Stomach (tissue), 4 donors: ENCODE data around the gene ZNF785.

ENCODE experiments used
- EP300 ChIP-seq: sonication (generic); formaldehyde crosslinking; IDR thresholded peaks from one replicate; pipeline ENCODE4 v1.6.1; 2017; ENCODE audit warnings: antibody characterized with exemption
- POLR2AphosphoS5 ChIP-seq, 3 donors: sonication (generic); formaldehyde crosslinking; IDR thresholded peaks; one replicate each; pipeline ENCODE4 v1.6.1; 2016; ENCODE audit warnings: antibody characterized with exemption in 3 of 3
- TF ChIP-seq, protein P1 (sequence below), 7 experiments: fragments of 450-650 bp in 4 of 7; fragments of 200-600 bp in 3 of 7; sonication (generic) in 3 of 7; IDR thresholded peaks; one replicate each; pipeline ENCODE4 v1.5.1; 2016 to 2019; ENCODE audit warnings: antibody characterized with exemption in 7 of 7, control low read depth in 2 of 7, mild to moderate bottlenecking in 1 of 7

- TF ChIP-seq EP300 (no peak), POLR2AphosphoS5 (IDR thresholded peaks at IDR 0.05) (no peak)
- TF ChIP-seq, protein P1, sequence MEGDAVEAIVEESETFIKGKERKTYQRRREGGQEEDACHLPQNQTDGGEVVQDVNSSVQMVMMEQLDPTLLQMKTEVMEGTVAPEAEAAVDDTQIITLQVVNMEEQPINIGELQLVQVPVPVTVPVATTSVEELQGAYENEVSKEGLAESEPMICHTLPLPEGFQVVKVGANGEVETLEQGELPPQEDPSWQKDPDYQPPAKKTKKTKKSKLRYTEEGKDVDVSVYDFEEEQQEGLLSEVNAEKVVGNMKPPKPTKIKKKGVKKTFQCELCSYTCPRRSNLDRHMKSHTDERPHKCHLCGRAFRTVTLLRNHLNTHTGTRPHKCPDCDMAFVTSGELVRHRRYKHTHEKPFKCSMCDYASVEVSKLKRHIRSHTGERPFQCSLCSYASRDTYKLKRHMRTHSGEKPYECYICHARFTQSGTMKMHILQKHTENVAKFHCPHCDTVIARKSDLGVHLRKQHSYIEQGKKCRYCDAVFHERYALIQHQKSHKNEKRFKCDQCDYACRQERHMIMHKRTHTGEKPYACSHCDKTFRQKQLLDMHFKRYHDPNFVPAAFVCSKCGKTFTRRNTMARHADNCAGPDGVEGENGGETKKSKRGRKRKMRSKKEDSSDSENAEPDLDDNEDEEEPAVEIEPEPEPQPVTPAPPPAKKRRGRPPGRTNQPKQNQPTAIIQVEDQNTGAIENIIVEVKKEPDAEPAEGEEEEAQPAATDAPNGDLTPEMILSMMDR (IDR thresholded peaks at IDR 0.05) = no peak
Measured at GRCh38 chr16:30633526-30633925, 48.0 kb upstream of the ZNF785 start.
